Ishikawa (cell line): ENCODE measurements around the gene CD300LG.

ENCODE experiments used
- CEBPB ChIP-seq: IDR thresholded peaks from 2 replicates; pipeline ENCODE4 v1.6.1; 2012
- CREB1 ChIP-seq: IDR thresholded peaks from 2 replicates; pipeline ENCODE4 v1.6.1; 2012; ENCODE audit warnings: low read depth
- EP300 ChIP-seq: IDR thresholded peaks from 2 replicates; pipeline ENCODE4 v1.6.1; 2012; ENCODE audit warnings: borderline replicate concordance
- NFIC ChIP-seq: IDR thresholded peaks from 2 replicates; pipeline ENCODE4 v1.6.1; 2012
- RAD21 ChIP-seq: IDR thresholded peaks from 2 replicates; pipeline ENCODE4 v1.6.1; 2012; ENCODE audit warnings: low read depth
- TAF1 ChIP-seq: IDR thresholded peaks from 2 replicates; pipeline ENCODE4 v1.6.1; 2012; ENCODE audit warnings: low read depth, mild to moderate bottlenecking
- TF ChIP-seq, protein P1 (sequence below): IDR thresholded peaks from 2 replicates; pipeline ENCODE4 v1.6.1; 2012
- TF ChIP-seq, protein P2 (sequence below): IDR thresholded peaks from 2 replicates; pipeline ENCODE4 v1.6.1; 2012
- TF ChIP-seq, protein P3 (sequence below): IDR thresholded peaks from 2 replicates; pipeline ENCODE4 v1.6.1; 2012; ENCODE audit warnings: low read depth, mild to moderate bottlenecking

DNA sequence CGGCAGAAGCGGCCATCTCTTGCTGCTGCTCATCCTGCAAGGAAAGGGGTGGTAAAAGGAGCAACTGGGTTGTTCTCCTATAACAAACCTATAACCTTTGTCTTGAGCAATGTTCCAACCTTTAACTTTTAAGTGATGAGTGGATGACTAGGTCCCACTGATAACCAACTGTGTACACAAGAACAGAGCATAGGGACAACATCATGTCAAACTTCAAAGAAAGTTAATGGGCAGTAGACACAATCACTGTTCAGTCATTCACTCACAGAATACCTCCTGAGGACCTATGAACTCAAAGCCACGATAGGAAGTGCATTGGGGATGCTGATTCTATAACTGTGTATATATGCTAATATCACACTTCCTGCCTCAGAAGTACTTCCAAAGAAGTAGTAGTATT lies 45.1 kb upstream of the CD300LG start:
- TF ChIP-seq TAF1 (no peak), EP300 (no peak), CREB1 (no peak), NFIC (no peak), RAD21 (no peak), CEBPB (no peak)
- TF ChIP-seq, protein P1, sequence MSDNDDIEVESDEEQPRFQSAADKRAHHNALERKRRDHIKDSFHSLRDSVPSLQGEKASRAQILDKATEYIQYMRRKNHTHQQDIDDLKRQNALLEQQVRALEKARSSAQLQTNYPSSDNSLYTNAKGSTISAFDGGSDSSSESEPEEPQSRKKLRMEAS = no peak
- TF ChIP-seq, protein P2, sequence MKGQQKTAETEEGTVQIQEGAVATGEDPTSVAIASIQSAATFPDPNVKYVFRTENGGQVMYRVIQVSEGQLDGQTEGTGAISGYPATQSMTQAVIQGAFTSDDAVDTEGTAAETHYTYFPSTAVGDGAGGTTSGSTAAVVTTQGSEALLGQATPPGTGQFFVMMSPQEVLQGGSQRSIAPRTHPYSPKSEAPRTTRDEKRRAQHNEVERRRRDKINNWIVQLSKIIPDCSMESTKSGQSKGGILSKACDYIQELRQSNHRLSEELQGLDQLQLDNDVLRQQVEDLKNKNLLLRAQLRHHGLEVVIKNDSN = no peak
- TF ChIP-seq, protein P3, sequence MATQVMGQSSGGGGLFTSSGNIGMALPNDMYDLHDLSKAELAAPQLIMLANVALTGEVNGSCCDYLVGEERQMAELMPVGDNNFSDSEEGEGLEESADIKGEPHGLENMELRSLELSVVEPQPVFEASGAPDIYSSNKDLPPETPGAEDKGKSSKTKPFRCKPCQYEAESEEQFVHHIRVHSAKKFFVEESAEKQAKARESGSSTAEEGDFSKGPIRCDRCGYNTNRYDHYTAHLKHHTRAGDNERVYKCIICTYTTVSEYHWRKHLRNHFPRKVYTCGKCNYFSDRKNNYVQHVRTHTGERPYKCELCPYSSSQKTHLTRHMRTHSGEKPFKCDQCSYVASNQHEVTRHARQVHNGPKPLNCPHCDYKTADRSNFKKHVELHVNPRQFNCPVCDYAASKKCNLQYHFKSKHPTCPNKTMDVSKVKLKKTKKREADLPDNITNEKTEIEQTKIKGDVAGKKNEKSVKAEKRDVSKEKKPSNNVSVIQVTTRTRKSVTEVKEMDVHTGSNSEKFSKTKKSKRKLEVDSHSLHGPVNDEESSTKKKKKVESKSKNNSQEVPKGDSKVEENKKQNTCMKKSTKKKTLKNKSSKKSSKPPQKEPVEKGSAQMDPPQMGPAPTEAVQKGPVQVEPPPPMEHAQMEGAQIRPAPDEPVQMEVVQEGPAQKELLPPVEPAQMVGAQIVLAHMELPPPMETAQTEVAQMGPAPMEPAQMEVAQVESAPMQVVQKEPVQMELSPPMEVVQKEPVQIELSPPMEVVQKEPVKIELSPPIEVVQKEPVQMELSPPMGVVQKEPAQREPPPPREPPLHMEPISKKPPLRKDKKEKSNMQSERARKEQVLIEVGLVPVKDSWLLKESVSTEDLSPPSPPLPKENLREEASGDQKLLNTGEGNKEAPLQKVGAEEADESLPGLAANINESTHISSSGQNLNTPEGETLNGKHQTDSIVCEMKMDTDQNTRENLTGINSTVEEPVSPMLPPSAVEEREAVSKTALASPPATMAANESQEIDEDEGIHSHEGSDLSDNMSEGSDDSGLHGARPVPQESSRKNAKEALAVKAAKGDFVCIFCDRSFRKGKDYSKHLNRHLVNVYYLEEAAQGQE = no peak
